Nephron (organoid): ENCODE results near the gene NFIC.

Source experiments
- H3K27ac Mint-ChIP-seq, 3 experiments: 2 replicates each; pipeline ENCODE4 v1.8.0; 2020; ENCODE audit warnings: mixed read lengths in 3 of 3, mild to moderate bottlenecking in 2 of 3, moderate library complexity in 1 of 3
- H3K27me3 Mint-ChIP-seq: 2 replicates; pipeline ENCODE4 v1.8.0; 2021; ENCODE audit warnings: low read depth, mild to moderate bottlenecking, moderate library complexity, mixed read lengths
- H3K36me3 Mint-ChIP-seq: 2 replicates; pipeline ENCODE4 v1.8.0; 2020; ENCODE audit warnings: low read depth, mixed read lengths
- H3K4me1 Mint-ChIP-seq: 2 replicates; pipeline ENCODE4 v1.8.0; 2020; ENCODE audit warnings: mixed read lengths
- H3K4me3 Mint-ChIP-seq, 3 experiments: 2 replicates each; pipeline ENCODE4 v1.8.0; 2020; ENCODE audit warnings: mild to moderate bottlenecking in 3 of 3, mixed read lengths in 3 of 3, moderate library complexity in 2 of 3
- H3K9me3 Mint-ChIP-seq: 2 replicates; pipeline ENCODE4 v1.8.0; 2020; ENCODE audit warnings: mixed read lengths
- CTCF ChIP-seq, 3 experiments: fragments of 200-600 bp; sonication (generic); IDR thresholded peaks; one replicate each; pipeline ENCODE4 v1.5.0; 2021; ENCODE audit warnings: antibody characterized with exemption in 3 of 3; ENCODE audit not compliant: unreplicated experiment in 3 of 3

The NFIC gene

GRCh38 chr19:3431760-3432397 is 65.5 kb downstream of the NFIC start:
- H3K36me3 Mint-ChIP-seq = peaks cover 12% of the 10 kb centered on the region
- H3K27ac Mint-ChIP-seq = no peak overlapping the region
- no peak for TF ChIP-seq CTCF (IDR thresholded peaks at IDR 0.05; ENCODE audit: unreplicated experiment in 3 of 3)
- no peaks in the 10 kb centered on the region for H3K27me3 Mint-ChIP-seq
- H3K4me3 Mint-ChIP-seq = peak overlapping the region in 1 of 3 experiments; percentile 50
- peaks cover 16% of the 10 kb centered on the region for H3K4me1 Mint-ChIP-seq
- H3K9me3 Mint-ChIP-seq = no peaks in the 10 kb centered on the region

GRCh38 chr19:3433313-3433712 is 66.9 kb downstream of the NFIC start:
- H3K9me3 Mint-ChIP-seq = no peaks in the 10 kb centered on the region
- H3K27ac Mint-ChIP-seq = no peak overlapping the region
- no peak overlapping the region for H3K4me3 Mint-ChIP-seq
- peaks cover 7% of the 10 kb centered on the region for H3K4me1 Mint-ChIP-seq
- TF ChIP-seq CTCF (IDR thresholded peaks at IDR 0.05; ENCODE audit: unreplicated experiment in 3 of 3) = no peak
- H3K27me3 Mint-ChIP-seq = no peaks in the 10 kb centered on the region
- peaks cover 12% of the 10 kb centered on the region for H3K36me3 Mint-ChIP-seq

- H3K4me1 Mint-ChIP-seq = peaks cover 5% of the 10 kb centered on the region
- H3K9me3 Mint-ChIP-seq = no peaks in the 10 kb centered on the region
- no peaks in the 10 kb centered on the region for H3K27me3 Mint-ChIP-seq
- peak overlapping the region; percentile 90 to 93 (median 93) for H3K4me3 Mint-ChIP-seq
- peak overlapping the region; percentile 95 to 100 (median 99) for H3K27ac Mint-ChIP-seq
- no peak for TF ChIP-seq CTCF (IDR thresholded peaks at IDR 0.05; ENCODE audit: unreplicated experiment in 3 of 3)
- H3K36me3 Mint-ChIP-seq = peaks cover 17% of the 10 kb centered on the region
Observed at GRCh38 chr19:3433805-3434540, 67.6 kb downstream of the NFIC start.

GRCh38 chr19:3434630-3435553 is 68.5 kb downstream of the NFIC start:
- Mint-ChIP-seq H3K9me3 (no peaks in the 10 kb centered on the region), H3K27me3 (no peaks in the 10 kb centered on the region), H3K36me3 (peaks cover 17% of the 10 kb centered on the region), H3K4me1 (peaks cover 5% of the 10 kb centered on the region), H3K27ac (peak overlapping the region; percentile 95 to 100 (median 99)), H3K4me3 (peak overlapping the region; percentile 90 to 93 (median 93))
- TF ChIP-seq CTCF (IDR thresholded peaks at IDR 0.05; ENCODE audit: unreplicated experiment in 3 of 3) = no peak

GRCh38 chr19:3440082-3440481 is 73.7 kb downstream of the NFIC start:
- Mint-ChIP-seq H3K27ac (no peak overlapping the region), H3K4me3 (no peak overlapping the region), H3K27me3 (no peaks in the 10 kb centered on the region), H3K36me3 (peaks cover 9% of the 10 kb centered on the region), H3K4me1 (peaks cover 21% of the 10 kb centered on the region), H3K9me3 (no peaks in the 10 kb centered on the region)
- no peak for TF ChIP-seq CTCF (IDR thresholded peaks at IDR 0.05; ENCODE audit: unreplicated experiment in 3 of 3)
